SK-N-SH (cell line): ENCODE data around the gene FMO4. TPM values are rescaled to one million over a fixed set of nuclear protein-coding genes. Genes with fewer than 3 reads are reported as not detected.
"Not testable (repeated sequence)": the region's sequence is repeated elsewhere in the genome, so short reads cannot be mapped to it uniquely, and the experiment has no call there.

Experiments used
- CTCF ChIA-PET: fragments of 300-600, 350-600 bp; formaldehyde crosslinking; extraction: SDS; loops from one replicate; lab custom pipeline; 2021; lab: Yijun Ruan, JAX
- POLR2A ChIA-PET: fragments of 350-600 bp; sonication (Branson Sonifier 250); formaldehyde crosslinking; extraction: SDS; loops from one replicate; lab custom pipeline; 2020; ENCODE audit warnings: antibody characterized with exemption, inconsistent platforms; lab: Yijun Ruan, JAX
- DNase-seq: peaks from one replicate; pipeline ENCODE4 v3.0.0; 2012
- H2AFZ ChIP-seq: fragments of 200-600 bp; sonication (generic); 2 replicates; pipeline ENCODE4 v1.8.1; 2016; ENCODE audit warnings: antibody characterized with exemption, mild to moderate bottlenecking, low read depth
- H3F3A ChIP-seq: fragments of 200-600 bp; sonication (generic); replicated peaks from 2 replicates; pipeline ENCODE3; 2016; ENCODE audit warnings: antibody characterized with exemption, mild to moderate bottlenecking; ENCODE audit not compliant: insufficient read depth
- H3K27ac ChIP-seq, 2 experiments: fragments of 200-500 bp in 1 of 2; fragments of 200-600 bp in 1 of 2; sonication (Bioruptor generic) in 1 of 2; sonication (generic), shearing (Covaris generic) in 1 of 2; 2 replicates each; pipeline versions ENCODE4 v1.5.1 to v1.6.1; 2014 to 2016; ENCODE audit warnings: low read depth in 2 of 2, inconsistent platforms in 1 of 2, low read length in 1 of 2, mild to moderate bottlenecking in 1 of 2, mixed read lengths in 1 of 2
- H3K27me3 ChIP-seq: fragments of 200-600 bp; sonication (generic), shearing (Covaris generic); 2 replicates; pipeline ENCODE4 v1.6.1; 2016; ENCODE audit warnings: mixed run types; ENCODE audit not compliant: insufficient read depth
- H3K36me3 ChIP-seq, 2 experiments: fragments of 200-500 bp in 1 of 2; fragments of 200-600 bp in 1 of 2; sonication (Bioruptor generic) in 1 of 2; sonication (generic) in 1 of 2; replicated peaks in 1 of 2; 2 replicates each; pipeline versions ENCODE3 to v1.5.1; 2014 to 2016; ENCODE audit warnings: low read length in 1 of 2, mild to moderate bottlenecking in 1 of 2; ENCODE audit not compliant: insufficient read depth in 2 of 2, control insufficient read depth in 1 of 2
- H3K4me1 ChIP-seq, 2 experiments: fragments of 200-500 bp in 1 of 2; fragments of 200-600 bp in 1 of 2; sonication (Bioruptor generic) in 1 of 2; sonication (generic), shearing (Covaris generic) in 1 of 2; 2 replicates each; pipeline versions ENCODE4 v1.5.1 to v1.6.1; 2014 to 2016; ENCODE audit warnings: low read depth in 1 of 2, low read length in 1 of 2, mixed run types in 1 of 2; ENCODE audit not compliant: insufficient read depth in 2 of 2, control insufficient read depth in 1 of 2
- H3K4me2 ChIP-seq: fragments of 200-600 bp; sonication (generic), shearing (Covaris generic); 2 replicates; pipeline ENCODE4 v1.6.1; 2017; ENCODE audit warnings: mixed run types
- H3K4me3 ChIP-seq, 2 experiments: fragments of 200-500 bp in 1 of 2; fragments of 200-600 bp in 1 of 2; sonication (Bioruptor generic) in 1 of 2; sonication (generic), shearing (Covaris generic) in 1 of 2; 2 replicates each; pipeline versions ENCODE4 v1.5.1 to v1.8.1; 2014 to 2016; ENCODE audit warnings: low read depth in 2 of 2, inconsistent platforms in 1 of 2, low read length in 1 of 2, mild to moderate bottlenecking in 1 of 2, mixed read lengths in 1 of 2, moderate library complexity in 1 of 2
- H3K79me2 ChIP-seq: fragments of 200-600 bp; sonication (generic); 2 replicates; pipeline ENCODE4 v1.8.1; 2017; ENCODE audit warnings: mild to moderate bottlenecking; ENCODE audit not compliant: insufficient read depth
- H3K9ac ChIP-seq: fragments of 200-600 bp; sonication (generic); 2 replicates; pipeline ENCODE4 v1.6.1; 2017; ENCODE audit warnings: mixed run types
- H3K9me2 ChIP-seq: fragments of 200-600 bp; sonication (generic); 2 replicates; pipeline ENCODE4 v1.6.1; 2017; ENCODE audit warnings: mixed run types
- H3K9me3 ChIP-seq: fragments of 200-600 bp; sonication (generic); 2 replicates; pipeline ENCODE4 v1.6.1; 2017; ENCODE audit warnings: mixed run types, mild to moderate bottlenecking, moderate library complexity
- H4K20me1 ChIP-seq: fragments of 200-600 bp; sonication (generic); 2 replicates; pipeline ENCODE4 v1.6.1; 2017; ENCODE audit warnings: mild to moderate bottlenecking, mixed run types; ENCODE audit not compliant: insufficient read depth
- EZH2phosphoT487 ChIP-seq: fragments of 200-600 bp; sonication (generic); IDR thresholded peaks from 2 replicates; pipeline ENCODE4 v1.6.1; 2017; ENCODE audit warnings: low read depth, mixed run types, mild to moderate bottlenecking, antibody characterized with exemption, moderate library complexity, borderline replicate concordance
- SIN3A ChIP-seq: IDR thresholded peaks from 2 replicates; pipeline ENCODE4 v1.6.1; 2012; ENCODE audit warnings: low read depth, mild to moderate bottlenecking, low read length, moderate library complexity, borderline replicate concordance
- TCF12 ChIP-seq: IDR thresholded peaks from 2 replicates; pipeline ENCODE4 v1.4.0; 2012
- TEAD4 ChIP-seq: IDR thresholded peaks from 2 replicates; pipeline ENCODE4 v1.4.0; 2012; ENCODE audit warnings: mild to moderate bottlenecking, borderline replicate concordance; ENCODE audit not compliant: insufficient read depth
- USF1 ChIP-seq: IDR thresholded peaks from 2 replicates; pipeline ENCODE4 v1.4.0; 2012; ENCODE audit warnings: low read depth, borderline replicate concordance
- WGBS: methylation state at CpG from one replicate; pipeline ENCODE4 v1.1.6; 2017; ENCODE audit warnings: low lambda C conversion rate; 5-methylcytosine and 5-hydroxymethylcytosine counted together
- polyA plus RNA-seq, 3 experiments: library from polyadenylated mRNA; depleted of rRNA; stranded (reverse); fragments of >200 nt; gene quantifications; 2 replicates each; pipeline ENCODE4 v1.2.3, GENCODE V29; 2012
- small RNA-seq, 7 experiments: library from RNA; depleted of rRNA; stranded (forward); fragments of <200 nt; gene quantifications; one replicate each; pipeline ENCODE3, GENCODE V24; 2012

Gene FMO4
- polyA plus RNA-seq, 1 of the 3 experiments (the other 2 are of a cell fraction), result 1.6 TPM

GRCh38 chr1:171389171-171389570 lies 75.2 kb downstream of the FMO4 start (continued):
- TF ChIP-seq TCF12 (no peak), EZH2phosphoT487 (no peak), TEAD4 (no peak), SIN3A (no peak), USF1 (no peak)
- TF ChIP-seq, all 33 proteins: peak for 0

- H4K20me1 ChIP-seq, H3K4me1 ChIP-seq, H3K9me3 ChIP-seq, H2AFZ ChIP-seq, H3K4me3 ChIP-seq, POLR2A ChIA-PET, H3K79me2 ChIP-seq, H3K27ac ChIP-seq, H3K9me2 ChIP-seq, H3K9ac ChIP-seq, H3K36me3 ChIP-seq, H3F3A ChIP-seq, H3K4me2 ChIP-seq, DNase-seq, H3K27me3 ChIP-seq: not testable (repeated sequence)
- WGBS, result 83% methylated on average over 1 of the region's 1 CpG
- CTCF ChIA-PET, result interaction anchor here (1.8 kb wide), 1 partner anchor 77 kb away, joined by 7 read pairs; the partner anchor contains the start of gene FMO4
These were observed 76.8 kb downstream of the FMO4 start for GRCh38 chr1:171390740-171391139.

Small RNA genes within 50 kb of the gene (small RNA-seq; reads per million reads assigned to genes)
- gene SRP14P4, result 0 reads per million in 7 experiments

Other genes starting within 250 kb of the FMO4 start
- gene FMO3, start 223.3 kb upstream of the FMO4 start, polyA plus RNA-seq (2012; rRNA removed), result 0.85 and 0.96 TPM in 2 replicates
- not detected in 2 replicates for gene FMO2, start 128.9 kb upstream of the FMO4 start, polyA plus RNA-seq (2012; rRNA removed)
- not detected in 2 replicates for gene FMO1, start 65.7 kb upstream of the FMO4 start, polyA plus RNA-seq (2012; rRNA removed)
- gene PRRC2C, start 171.3 kb downstream of the FMO4 start, polyA plus RNA-seq (2012; rRNA removed), result 39.9 and 45.6 TPM in 2 replicates